Dermis blood vessel endothelial cell (primary cell): ENCODE measurements around the gene CCDC91. TPM values are rescaled to one million over a fixed set of nuclear protein-coding genes. Genes with fewer than 3 reads are reported as not detected.
A peak's percentile ranks its signal among the peaks of the same experiment; 100 is the strongest.

Experiments
- DNase-seq: peaks from one replicate; pipeline ENCODE4 v3.0.0; 2010
- total RNA-seq: library from RNA; depleted of rRNA; stranded (reverse); fragments of >200 nt; gene quantifications from 2 replicates; pipeline ENCODE4 v1.2.3, GENCODE V29; 2014

CCDC91 gene
- total RNA-seq, 1 donor from 2014 or later, result 8.3 TPM

DNA sequence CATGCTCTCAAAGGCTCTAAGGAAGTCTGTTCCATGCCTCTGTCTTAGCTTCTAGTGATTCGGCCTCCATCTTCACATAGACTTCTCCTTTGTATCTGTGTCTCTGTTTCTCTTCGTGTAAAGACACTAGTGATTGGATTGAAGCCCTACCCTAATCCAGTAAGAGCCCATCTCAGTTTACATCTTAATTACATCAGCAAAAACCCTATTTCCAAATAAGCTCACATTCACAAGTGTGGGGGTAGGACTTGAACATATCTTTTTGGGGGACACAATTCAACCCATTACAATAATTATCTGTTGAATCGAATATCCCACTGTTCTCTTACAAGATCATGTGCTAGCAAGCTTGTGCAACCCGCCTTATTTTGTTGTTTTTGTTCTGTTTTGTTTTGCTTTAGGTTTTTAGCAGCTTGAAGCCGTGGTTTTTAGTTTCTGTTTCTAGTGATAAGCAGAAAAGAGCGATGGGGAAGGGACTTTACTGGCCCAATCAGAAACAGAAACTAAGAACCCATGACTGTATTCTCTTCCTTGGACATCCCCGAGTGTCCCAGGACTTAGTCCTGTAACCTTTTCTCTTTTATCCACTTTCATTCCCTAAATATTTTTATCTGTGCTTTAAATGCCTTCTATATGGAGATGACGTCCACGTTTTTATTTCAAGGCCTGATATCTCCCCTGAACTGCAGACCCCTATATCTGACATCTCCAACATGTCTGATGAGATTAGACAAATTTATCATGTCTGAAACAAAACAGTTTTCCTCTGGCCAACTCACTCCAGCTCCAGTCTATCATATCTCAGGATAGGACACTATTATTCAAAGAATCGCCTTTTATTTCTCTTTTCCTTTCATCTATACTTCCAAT is 353.0 kb downstream of the CCDC91 start:
- DNase-seq, result no peak

DNA sequence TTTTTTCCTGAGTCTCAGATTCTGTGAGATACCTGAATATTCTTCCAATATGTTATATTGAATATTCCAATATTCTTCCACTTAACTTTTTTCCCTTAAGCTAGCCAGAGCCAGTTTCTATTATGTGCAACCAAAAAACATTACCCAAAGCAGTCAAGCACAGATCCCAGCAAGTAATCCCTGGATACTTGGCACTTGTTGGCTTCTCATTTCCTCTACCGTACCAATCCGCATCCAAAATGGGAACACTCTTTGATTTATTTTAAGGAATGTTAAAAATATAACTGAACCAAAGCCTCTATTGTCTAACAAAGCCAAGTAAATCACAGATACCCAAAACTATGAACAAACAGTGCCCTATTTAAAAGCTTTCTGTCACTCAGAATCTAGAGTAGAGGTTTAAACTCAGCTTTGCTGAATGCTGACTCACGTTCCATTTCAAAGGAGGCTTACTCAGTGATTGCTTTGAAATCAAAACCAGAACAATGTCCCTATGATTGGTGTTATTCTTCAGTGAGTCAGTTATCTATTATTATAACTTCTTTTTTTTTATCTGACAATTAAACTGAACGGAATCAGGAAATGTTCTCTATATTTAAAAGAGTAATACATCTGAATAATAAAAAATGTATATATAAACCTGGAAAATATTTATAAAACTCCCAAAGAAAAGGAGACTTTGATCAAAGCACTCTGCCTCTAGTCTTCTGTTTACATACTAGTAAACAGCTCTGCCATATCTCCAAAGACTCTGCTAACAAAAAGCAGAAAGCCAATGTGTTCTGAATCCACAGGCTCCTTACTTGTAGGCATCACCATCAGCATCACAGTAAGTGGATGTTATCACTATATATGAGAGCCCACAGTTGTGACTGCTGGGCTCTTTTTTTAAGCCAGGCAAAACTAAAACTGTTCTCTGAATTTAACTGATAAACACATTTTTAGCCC is 360.8 kb downstream of the CCDC91 start:
- peak; percentile 74 for DNase-seq

DNA sequence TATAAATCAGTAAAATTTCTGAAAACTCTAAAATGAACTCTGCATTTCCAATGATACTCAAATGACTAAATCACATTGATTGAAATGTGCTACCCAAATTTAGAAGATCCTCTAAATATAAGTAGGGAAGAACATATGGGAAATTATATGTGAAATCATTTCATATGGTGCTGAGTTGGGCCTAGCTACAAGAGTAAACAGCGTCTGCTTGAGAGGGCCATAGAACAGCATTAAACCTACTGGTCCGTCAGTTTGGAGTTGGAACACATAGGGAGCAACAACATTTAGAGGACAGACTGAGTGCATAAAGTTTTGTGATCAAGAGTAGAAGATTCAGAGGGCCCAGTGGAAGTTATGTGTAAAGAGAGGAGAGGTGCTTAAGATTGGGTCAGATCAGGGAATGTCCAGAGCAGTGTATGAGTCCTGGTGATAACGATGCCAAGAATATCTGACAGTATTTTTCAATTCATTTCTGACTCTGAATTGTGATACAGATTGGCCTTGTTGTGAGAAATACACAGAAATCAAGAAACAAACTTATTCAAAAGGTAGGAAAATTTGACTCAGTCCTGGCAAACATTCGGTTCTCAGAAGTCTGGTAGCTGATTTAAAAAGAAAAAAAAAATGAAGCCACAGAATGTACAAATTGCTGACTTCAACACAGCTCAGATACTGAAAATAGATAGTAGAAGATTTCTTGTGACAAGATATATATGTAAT is 362.2 kb downstream of the CCDC91 start:
- no peak for DNase-seq

DNA sequence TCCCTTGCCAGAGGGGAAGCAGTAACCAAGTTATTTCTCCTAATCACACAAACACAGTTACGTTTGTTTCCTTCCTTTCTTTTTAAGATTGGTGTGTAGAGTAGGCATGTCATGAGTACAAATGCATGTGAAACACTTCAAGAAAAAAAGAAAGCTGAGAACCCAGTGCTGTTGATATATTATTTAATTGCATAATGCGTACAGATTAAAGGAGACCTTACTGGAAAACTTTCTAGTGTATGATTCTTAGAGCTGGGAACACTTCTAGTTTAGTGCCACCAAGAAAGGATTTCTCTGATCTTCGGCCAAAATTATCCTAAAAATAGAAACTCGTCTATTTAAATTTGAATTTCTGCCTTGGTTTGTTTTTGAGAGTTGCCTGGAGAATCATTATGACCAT is 365.5 kb downstream of the CCDC91 start:
- DNase-seq, result no peak

DNA sequence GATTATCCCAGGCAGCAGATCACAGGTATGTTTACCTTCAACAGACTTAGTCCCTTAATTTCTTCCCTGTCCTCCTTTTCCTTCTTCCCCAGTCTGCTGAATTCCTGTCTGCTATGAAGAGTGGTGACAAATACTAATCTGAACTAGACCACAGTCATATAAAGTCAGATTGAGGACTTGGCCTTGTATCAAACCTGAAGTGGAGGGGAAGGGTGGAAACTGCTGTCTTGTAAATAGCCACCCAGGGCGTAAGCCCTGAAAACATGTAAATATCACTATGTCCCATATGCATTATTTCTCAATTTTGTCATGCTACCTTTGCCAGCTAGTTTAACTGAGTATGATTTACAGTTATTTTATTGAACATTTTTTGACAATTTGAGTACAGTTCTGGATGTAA is 368.0 kb downstream of the CCDC91 start:
- DNase-seq, result no peak

DNA sequence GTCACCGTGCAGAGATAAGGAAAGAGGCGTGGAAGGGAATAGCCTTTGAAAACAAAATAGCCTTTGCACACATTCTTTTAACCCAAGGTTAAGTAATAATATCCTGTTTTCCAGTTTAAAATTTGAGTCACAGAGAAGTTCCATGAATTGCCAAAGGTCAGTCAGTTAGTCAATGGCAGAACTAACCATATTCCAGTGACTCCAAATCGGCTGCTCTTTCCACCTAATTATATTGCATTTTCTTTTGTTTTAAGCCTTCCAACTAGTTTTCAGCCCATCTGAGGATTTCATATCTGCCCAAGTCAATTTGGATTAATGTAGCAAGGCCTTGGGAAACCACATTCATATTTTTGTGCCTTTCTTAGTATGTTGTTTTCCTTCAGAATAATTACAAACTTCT is 373.0 kb downstream of the CCDC91 start:
- no peak for DNase-seq

DNA sequence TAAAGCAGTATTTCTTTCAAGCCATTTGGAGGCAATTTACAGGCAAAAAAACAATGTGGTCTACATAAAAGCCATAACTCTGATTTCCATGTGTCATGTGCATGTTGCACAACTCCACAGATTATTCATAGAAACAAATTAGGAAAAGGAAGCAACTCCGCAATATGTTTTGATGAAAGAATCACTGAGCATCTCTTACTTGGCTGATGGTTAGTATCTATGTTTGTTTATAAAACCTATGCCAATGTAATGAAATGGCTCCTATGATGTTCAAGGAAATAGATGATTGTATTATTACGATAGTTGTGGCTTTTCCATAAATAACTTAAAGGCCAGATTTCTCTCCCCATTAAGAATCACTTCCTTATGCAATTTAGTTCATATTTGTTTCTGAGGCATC is 373.7 kb downstream of the CCDC91 start:
- no peak for DNase-seq

DNA sequence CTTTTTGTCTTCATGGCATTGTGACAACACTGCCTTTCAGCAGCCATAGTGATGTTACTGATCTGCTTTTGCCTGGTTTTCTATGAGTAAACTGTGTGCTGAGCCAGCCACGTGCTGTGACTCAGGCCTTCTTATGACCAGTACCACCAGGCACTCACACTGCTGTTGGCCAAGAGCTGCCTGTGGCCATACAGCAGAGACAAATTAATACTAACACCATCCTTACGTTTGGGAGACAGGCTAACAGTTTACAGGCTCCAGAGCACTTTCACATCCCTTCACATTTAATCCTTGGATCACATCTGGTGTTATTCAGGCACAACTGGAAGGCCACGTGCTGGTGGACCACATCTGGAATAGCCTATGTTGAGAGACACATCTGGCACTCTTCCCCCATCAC is 377.9 kb downstream of the CCDC91 start:
- DNase-seq, result no peak

DNA sequence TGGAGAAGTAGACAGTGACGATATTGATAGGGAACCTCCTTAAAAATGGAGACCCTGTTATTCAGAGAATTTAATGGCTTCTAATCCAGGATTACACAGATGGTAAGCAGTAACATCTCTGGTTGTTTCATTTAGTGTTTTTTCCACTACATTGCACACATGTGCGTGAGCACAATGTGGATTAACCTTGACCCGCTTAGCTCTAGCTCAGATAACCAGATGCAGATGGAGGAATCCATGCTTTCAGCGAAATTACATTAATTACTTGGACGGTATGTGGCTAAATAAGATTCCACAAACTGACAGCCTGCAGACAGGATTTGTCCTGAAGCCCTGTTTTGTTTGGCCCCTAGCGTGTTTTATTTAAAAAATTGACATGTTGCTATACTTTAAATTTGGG is 378.4 kb downstream of the CCDC91 start:
- no peak for DNase-seq

DNA sequence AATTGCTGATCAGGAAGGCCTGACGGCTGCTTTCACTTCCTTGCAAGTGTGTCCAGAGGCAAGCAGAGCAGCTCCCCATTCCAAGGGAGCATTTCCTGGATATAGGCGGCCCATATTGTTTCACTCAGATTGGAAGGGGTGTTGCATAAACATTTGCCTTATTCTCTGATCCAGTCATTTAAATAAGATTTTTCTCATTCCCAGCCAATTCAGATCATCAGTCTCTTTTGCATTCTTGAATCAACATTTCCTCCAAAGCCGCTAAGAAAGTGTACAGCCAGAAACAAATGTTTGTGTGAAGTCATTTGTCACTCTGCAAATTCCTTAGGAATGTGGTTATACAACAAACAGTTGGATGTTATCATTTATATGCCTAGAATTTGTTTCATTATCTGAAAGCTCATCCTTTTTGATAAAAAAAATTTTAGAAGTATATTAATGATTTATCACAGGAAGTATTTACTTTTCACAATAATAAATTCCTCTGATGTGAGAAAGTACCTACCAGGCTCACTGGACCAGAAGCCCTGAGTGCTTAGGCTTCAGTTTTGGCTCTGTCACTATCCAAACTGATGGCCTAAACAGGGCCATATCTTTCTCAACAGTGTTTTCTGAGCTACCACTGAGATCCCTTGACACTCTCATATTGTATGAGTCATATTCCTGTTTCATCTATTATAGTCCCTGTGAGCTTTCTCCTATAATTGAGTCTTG is 379.6 kb downstream of the CCDC91 start:
- peak; percentile 16 for DNase-seq

DNA sequence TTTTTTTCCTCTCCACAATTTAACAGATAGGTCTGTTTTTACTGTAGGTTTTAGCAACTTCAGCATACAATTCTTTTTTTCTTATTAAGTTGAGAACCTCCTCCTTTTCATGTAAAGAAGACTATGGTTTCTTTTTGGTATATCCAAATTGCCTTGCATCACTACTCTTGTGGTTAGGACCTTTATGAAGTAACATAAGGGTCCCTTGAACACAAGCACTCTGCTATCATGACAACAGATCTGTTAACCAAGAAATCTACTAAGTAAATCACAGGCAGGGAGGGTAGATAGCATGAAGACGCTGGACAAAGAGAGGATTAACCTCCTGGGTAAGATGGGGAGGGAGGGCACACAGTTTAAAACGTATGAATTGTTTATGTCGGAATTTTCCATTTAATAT is 380.6 kb downstream of the CCDC91 start:
- DNase-seq, result no peak

DNA sequence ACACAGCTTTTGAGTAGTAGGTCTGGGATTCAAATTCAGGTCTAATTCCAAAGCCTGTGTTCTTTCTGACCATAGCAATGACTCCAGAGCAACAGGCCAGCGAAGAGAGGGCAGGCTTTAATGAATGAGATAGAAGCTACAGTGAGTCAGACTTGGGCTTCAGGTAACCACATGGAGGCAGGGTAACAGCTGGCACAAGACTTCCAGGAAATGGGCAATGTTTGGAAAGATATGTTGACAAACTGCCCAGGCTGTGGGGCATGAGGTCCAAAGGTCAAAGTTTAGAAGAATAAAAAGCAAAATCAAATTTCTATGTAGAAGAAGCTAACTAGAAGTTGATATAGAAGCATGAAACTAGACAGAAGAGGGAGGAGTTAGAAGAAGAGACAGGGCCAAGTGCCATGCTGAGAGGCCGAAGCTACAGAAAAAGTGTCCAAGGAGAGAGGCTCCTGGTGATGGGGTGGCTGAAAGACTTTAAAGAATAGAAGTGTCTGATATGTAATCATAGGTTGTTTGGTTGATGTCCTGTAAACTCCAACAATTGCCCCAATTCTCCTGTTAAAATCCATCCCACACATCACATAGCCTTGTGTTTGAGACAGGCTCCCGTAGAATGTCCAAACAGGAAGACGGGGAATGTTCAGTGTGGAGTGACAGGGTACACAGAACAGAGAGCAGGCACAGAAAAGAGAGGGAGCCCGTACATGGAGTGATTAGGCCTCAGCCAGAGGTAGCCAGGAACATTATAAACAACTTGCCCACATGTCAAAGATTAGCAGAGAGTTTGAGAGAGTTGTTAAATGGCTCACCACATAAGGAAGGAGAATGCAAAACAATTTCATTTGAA is 384.7 kb downstream of the CCDC91 start:
- DNase-seq, result no peak

DNA sequence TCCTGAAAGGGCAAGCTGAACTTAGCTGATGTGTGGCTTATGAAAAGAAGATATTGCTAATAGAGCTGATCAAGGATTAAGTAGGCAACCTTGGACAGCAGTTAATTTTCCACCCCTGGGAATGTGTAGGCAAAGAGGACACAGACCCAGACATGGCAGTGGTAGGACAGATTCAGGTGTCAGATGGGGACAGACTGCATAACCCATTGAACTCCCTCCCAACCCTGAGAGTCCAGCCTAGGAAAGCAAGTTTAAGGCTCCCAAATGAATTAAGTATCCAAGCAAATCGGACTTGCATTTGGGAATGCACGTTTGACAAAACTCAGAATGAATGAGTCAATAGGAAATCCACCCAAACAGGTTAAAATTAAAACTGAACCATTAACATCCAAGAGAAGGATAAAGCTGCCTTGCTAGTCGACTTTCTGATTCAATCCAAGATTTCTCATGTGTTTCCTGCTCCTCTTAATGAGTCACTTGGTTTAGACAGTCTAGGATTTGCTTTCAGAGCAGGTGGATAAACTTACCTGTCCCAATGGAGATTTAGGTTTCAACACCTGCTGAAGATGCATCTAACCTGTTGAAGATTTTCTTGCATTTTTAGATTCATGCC is 385.4 kb downstream of the CCDC91 start:
- DNase-seq, result no peak

DNA sequence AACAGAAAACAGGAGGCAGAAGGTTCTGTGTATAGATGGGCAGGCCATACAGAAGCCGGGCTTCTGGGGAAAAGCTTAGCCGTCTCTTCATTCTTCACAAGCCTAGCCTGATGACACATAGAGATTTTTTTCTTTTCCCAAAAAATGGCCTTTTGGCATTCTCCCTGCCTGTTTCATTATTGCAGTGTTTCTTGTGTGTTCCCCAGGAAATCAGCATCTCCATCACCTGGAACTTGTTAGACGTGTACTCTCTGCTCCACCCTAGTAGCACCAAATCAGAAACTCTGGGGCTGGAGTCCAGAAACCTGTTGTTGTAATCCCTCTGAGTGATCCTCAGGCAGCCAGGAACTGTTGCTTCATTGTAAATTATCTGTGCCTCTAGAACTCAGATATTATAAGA is 388.1 kb downstream of the CCDC91 start:
- DNase-seq, result no peak

DNA sequence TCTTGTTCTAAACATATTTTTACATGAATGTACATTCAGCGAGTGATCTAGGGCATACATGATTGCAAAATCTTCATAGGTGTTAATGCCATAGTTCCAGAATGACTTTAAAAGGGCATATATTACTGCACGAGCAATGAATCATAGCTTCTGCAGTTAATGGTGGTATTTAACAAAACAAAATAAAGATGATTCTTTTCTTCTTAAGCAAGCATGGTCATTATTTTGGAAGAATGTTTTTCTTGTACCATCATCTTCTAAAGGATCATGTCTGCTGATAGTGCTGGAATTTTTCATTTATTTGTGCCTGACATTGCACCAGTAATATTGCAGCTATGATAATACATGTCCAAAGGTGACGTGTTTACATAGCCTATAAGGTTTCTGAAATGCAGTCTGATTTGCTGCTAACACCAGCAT is 388.6 kb downstream of the CCDC91 start:
- DNase-seq, result no peak

DNA sequence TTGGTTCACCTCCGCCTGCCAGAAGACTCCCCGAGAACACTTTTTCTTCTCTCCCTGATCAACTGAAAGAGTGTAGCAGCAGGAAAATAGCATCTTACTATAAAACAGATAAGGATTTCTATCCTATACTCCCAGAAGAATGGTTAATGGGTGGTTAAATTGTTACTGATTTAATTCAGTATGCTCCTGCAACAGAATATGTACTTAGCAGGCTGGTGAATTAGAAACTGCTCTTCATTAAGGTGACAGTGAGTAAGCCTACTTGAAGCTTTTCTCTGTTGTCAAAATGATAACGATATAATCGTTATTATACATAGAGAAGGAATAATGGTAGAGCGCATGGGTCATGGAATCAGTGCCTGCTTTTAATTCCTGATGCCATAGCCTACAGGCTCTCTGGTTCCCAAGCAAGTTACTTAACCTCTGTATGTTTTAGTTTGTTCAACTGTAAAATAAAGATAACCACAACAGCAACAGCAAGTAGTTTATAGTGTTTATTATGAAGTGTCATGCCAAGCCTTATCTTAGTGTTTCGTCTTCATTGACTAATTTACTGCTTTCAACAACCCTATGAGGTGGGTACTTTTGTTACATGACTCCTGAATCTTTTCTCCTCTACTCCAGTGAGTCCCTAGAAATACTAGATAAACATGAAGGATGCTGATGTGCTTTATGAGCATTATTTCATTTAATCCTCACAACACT is 392.6 kb downstream of the CCDC91 start:
- no peak for DNase-seq

DNA sequence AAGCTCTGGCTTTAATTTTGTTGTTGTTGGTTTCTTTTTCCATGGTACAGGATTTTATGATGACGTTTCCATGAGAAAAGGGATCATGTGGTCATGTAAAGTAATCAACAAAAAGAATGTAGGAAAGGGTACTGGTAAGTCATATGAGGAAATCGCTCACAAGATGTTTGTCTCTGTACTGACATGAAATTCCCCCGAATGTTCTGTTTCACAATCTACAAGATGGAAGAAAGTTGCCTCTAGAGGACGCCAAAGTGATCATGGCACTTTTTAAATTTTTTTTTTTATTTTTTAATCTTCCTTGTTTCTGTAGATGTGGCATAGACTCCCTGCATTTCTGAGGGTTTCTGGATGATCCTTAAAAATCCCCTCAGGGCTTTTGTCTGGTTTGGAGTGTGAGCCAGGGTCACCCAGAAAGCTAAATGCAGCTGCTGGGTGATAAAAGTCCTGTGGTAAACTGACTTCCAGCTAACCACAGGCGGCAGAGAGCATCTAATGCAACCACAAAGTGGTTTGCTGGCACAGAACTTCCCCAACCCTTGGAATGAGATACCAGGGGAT is 393.5 kb downstream of the CCDC91 start:
- DNase-seq, result no peak

DNA sequence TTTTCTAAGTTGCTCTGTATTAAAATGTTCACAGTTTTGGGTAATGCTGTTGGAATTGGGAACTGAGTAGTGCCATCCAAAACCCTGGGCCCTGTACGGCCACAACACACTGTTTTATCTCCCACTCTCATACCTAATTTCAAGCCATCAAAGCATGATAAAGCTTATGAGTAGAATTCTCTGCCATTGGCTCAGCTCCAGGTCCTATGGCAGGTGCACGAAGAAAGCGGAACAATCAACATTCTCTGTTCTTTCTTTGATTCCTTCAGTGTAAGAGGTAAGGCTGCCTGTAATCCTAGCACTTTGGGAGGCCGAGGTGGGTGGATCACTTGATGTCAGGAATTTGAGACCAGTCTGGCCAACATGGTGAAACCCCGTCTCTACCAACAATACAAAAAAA is 394.9 kb downstream of the CCDC91 start:
- DNase-seq, result no peak

DNA sequence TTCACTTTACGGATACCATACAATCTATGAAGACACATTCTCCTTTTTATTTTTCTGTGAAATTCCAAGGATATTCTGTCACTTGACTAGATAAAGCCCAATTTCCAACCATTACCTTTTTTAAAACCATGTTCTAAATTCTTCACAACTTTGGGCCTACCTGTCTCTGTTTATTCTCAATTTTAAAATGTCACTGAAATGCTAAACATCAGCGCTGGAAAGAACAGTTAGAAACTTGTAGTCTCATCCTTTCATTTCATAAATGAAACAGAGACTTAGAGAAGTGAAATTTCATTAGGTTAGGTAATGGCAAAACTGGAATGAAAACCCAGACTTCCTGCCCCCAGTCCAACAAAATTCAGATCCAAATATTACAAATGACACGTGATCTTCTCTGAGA is 396.2 kb downstream of the CCDC91 start:
- DNase-seq, result no peak

DNA sequence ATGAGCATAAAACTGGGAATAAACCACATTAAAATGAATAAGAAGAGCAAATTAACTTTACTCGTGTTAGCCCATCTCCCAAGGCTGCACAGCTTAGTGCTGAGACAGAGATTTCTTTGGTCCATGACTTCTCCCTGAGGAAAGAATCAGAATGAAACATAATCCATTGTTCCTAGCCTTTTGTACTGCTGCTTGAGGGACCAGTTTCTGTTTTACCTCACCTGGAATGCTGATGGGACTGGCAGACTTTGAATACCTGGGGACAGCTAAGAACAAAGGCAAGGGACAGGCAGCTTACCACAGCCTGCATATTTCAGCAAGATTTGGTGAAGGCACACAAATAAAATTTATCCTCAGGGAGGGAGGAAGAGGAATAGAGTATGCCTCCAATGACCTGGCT is 401.6 kb downstream of the CCDC91 start:
- DNase-seq, result no peak
